Measurements from ENCODE around the gene CD209.

The CD209 gene

DNA sequence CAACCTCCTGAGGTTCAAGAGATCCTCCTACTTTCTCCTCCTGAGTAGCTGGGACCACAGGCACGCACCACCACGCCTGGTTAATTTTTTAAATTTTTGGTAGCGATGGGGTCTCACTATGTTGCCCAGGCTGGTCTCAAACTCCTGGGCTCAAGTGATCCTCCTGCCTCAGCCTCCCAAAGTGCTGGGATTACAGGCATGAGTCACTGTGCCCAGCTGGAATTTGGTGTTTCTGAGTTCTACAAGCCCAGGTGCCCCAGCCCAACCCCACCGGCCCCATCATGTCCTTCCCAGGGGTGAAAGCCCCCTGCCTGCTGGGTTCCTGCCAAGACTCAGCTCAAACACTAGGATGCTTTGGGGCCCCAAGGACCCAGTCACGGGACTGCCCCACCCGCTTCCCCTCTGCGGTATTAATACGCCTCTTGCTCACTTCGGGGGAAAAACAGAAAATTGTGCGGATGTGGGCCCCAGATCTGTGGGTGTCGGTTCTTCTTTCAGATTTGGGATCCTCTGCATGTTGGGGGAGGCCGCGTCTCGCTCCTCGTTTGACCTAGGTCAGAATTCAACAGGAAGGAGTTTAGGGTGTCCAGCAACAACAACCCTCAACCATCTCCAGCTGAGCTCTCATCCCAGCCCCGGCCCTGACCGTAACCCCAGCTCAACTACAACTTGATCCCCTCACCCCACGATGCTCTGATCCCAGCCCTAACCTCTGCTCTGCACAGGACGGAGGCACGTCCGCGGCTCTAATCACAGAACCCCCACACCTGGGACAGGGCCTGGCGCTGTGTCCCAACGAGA lies 41.7 kb downstream of the CD209 start:
- peak; percentile 78 for DNase-seq (ENCODE audit: low spot score)

- no peak for DNase-seq (ENCODE audit: low spot score)
These were observed 42.9 kb downstream of the CD209 start for GRCh38 chr19:7704280-7705060.

DNA sequence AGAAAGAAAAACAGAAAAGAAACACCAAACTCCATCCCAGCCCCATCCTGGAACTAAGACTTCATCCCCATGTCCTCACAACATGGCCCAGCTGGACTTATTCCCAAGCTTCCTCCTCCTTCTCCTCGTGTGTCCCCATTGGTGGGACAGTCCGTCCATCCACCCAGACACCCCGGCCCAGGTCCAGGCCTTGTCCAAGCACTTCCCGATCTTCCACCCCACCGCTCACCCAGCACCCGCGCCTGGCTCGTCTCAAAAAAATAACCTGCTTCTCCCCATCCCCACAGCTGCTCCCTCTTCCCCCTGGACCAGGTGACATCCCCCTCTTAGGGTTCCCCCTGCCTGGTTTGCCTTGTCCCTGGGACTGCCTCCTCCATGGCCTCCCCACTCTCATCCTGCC lies 44.0 kb downstream of the CD209 start:
- DNase-seq (ENCODE audit: low spot score): no peak

DNA sequence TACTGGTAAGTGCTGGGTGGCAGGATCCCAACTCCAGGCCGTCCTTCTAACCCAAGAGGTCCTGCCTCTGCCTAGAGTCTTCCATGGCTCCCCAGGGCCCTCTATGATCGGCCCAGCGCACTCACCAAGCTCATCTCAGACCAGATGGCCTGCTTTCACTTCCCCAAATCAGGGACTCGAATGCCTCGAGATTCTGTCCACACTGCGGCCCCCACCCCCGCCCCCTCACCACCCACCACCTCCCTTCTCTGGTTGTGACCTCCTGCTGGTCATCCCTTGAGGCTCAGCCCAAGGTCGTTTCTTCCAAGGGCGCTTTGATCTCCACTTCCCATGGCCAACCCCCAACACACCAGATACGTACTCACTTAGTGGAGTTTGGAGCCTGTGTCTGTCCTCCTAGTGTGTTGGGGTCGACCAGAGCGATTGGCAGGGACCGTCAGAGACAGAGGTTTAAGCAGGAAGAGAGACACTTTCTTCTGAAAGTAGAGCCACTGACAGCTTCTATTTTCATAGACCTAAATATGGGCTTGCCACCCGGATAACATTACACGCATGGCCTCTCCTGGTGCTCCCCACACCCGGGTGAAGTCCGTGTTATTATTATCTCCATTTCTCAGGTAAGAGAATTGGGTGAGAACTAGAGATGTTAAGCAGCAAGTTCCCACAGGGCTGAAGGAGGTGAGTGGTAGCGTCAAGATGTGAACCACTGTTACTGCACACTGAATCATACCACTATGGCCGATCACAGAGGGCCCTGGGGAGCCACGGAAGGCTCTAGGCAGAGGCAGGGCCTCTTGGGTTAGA lies 45.5 kb downstream of the CD209 start, which contains the start of gene FCER2:
Gene FCER2 (minus strand): TSS at position 478 of the 804 bp plus-strand sequence. CDS start 2,371 bp downstream, outside the sequence.
- DNase-seq (ENCODE audit: low spot score): no peak

GRCh38 chr19:7701049-7701653 lies 46.2 kb downstream of the CD209 start:
- DNase-seq (ENCODE audit: low spot score): no peak

GRCh38 chr19:7699417-7700401 lies 47.6 kb downstream of the CD209 start:
- DNase-seq (ENCODE audit: low spot score): peak; percentile 49

GRCh38 chr19:7699003-7699402 lies 48.3 kb downstream of the CD209 start:
- no peak for DNase-seq (ENCODE audit: low spot score)

DNA sequence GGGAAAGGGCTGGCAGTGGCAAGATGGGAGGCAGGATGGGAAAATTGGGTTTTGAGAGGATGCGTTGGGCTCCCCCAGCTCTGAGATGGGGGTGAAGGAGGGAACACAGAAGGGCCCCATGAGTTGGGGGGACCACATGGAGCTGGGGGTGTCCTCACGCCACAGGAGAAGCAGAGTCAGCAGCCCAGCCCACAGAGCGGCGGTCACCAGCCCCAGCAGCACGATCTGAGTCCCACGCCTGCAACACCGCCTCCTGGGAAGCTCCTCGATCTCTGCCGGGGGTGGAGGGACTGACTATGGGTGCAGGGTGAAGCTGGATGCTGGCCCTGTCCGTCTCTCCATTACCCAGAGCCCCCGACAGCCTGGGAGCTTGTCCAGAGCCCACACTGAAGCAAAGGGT lies 48.8 kb downstream of the CD209 start:
- no peak for DNase-seq (ENCODE audit: low spot score)

GRCh38 chr19:7697721-7698287 lies 49.5 kb downstream of the CD209 start:
- no peak for DNase-seq (ENCODE audit: low spot score)

DNA sequence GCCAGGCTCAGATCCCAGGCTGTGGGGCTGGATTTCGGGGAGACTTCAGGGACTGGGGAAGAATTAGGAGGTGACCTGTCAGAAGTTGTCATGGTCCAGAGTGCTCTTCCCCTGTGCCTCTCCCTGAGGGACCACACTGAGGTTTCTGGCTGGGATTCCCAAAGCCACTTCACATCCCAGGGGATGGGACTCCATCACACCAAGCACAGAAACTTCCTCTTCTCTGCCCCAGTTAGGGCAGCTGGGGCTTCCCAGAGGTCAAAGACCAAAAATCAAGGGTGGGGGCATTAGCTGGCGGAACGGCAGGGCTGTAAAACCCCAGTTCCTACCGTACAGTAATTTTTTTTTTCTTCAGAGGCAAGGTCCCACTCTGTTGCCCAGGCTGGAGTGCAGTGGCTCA lies 52.8 kb downstream of the CD209 start:
- DNase-seq (ENCODE audit: low spot score): no peak

GRCh38 chr19:7692417-7693088 lies 54.8 kb downstream of the CD209 start:
- DNase-seq (ENCODE audit: low spot score): peak; percentile 24

DNA sequence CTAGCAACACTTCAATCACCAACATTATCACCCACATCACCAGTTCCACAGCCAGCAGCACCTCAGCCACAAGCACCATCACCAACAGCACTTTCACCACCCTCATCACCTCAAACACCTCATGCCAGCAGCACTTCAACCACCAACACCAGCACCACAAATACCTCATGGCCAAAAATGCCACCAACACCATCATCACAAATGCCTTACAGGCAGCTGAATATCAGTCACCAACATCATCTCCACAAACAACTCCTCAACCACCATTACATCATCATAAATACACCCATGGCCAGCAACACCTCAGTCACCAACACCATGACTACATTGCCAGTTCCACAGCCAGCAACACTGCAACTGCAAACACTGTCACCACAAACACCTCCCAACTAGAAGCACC lies 55.8 kb downstream of the CD209 start:
- peak; percentile 25 for DNase-seq (ENCODE audit: low spot score)

- DNase-seq (ENCODE audit: low spot score): peak; percentile 16
These were observed 56.5 kb downstream of the CD209 start for GRCh38 chr19:7690779-7691258.

All from CD4-positive, alpha-beta T cell treated with Interleukin-2 at 100 ng/mL for 4 hours (primary cell).